Nephron progenitor cell (in vitro differentiated cells): Measurements from ENCODE around the gene FAIM2.

Experiments
- DNase-seq: peaks from one replicate; pipeline ENCODE4 v3.0.0; 2021
- H3K27ac Mint-ChIP-seq: 2 replicates; pipeline ENCODE4 v1.8.0; 2021; ENCODE audit warnings: mild to moderate bottlenecking, moderate library complexity, mixed read lengths
- H3K27me3 Mint-ChIP-seq: 2 replicates; pipeline ENCODE4 v1.8.0; 2021; ENCODE audit warnings: mild to moderate bottlenecking, low read depth, mixed read lengths; ENCODE audit not compliant: poor library complexity
- H3K36me3 Mint-ChIP-seq: 2 replicates; pipeline ENCODE4 v1.8.0; 2021; ENCODE audit warnings: low read depth, mixed read lengths
- H3K4me1 Mint-ChIP-seq: 2 replicates; pipeline ENCODE4 v1.8.0; 2021; ENCODE audit warnings: mixed read lengths
- H3K4me3 Mint-ChIP-seq: 2 replicates; pipeline ENCODE4 v1.8.0; 2021; ENCODE audit warnings: mild to moderate bottlenecking, moderate library complexity, mixed read lengths
- H3K9me3 Mint-ChIP-seq: 2 replicates; pipeline ENCODE4 v1.8.0; 2021; ENCODE audit warnings: mild to moderate bottlenecking, moderate library complexity, mixed read lengths
- TF ChIP-seq, protein P1 (sequence below): fragments of 200-600 bp; sonication (generic); IDR thresholded peaks from 2 replicates; pipeline ENCODE4 v1.5.0; 2021; ENCODE audit warnings: antibody characterized with exemption

The FAIM2 gene

DNA sequence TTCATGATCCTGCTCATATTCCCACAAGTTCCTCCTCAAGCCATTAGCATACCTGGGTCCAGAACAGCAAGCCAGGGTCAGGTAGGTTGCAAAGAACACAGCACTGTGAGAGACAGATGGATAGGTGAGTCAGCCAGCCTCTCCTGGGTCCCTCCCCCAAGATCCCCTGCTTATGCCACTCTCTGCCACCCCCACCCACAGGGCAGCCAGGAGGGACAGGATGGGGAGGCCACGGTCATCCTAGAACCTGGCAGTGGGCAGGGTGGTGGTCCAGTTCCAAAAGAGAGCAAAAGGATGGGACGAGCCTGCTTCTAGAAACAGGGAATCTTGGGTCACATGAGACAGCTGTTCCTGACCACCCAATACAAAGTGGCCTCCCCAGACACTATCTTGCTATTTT lies 12.7 kb downstream of the FAIM2 start:
- H3K4me3 Mint-ChIP-seq: no peak overlapping the region
- no peak overlapping the region for H3K27ac Mint-ChIP-seq
- H3K27me3 Mint-ChIP-seq: peaks cover 16% of the 10 kb centered on the region
- H3K36me3 Mint-ChIP-seq: no peaks in the 10 kb centered on the region
- DNase-seq: no peak
- H3K4me1 Mint-ChIP-seq: peaks cover 77% of the 10 kb centered on the region
- TF ChIP-seq, protein P1, sequence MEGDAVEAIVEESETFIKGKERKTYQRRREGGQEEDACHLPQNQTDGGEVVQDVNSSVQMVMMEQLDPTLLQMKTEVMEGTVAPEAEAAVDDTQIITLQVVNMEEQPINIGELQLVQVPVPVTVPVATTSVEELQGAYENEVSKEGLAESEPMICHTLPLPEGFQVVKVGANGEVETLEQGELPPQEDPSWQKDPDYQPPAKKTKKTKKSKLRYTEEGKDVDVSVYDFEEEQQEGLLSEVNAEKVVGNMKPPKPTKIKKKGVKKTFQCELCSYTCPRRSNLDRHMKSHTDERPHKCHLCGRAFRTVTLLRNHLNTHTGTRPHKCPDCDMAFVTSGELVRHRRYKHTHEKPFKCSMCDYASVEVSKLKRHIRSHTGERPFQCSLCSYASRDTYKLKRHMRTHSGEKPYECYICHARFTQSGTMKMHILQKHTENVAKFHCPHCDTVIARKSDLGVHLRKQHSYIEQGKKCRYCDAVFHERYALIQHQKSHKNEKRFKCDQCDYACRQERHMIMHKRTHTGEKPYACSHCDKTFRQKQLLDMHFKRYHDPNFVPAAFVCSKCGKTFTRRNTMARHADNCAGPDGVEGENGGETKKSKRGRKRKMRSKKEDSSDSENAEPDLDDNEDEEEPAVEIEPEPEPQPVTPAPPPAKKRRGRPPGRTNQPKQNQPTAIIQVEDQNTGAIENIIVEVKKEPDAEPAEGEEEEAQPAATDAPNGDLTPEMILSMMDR: no peak
- H3K9me3 Mint-ChIP-seq: no peaks in the 10 kb centered on the region

DNA sequence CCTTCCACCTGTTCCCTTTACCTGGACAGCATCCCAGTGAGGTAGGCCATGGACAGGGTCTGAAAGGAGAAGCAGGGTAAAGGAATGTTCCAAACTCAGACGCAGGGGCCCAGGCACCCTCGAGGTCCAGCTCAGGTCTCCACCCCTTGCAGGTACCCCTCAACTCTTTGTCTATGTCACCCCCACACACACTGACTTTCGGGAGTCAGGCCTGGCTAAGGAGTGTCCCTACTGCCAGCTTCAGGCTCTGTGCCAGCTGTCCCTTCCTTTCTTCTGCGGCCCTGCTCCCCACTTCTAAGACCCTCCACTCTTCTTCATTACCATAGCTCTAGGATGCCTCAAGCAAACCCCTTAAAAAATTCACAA lies 13.6 kb downstream of the FAIM2 start:
- H3K4me3 Mint-ChIP-seq: no peak overlapping the region
- H3K27me3 Mint-ChIP-seq: peaks cover 18% of the 10 kb centered on the region
- no peak overlapping the region for H3K27ac Mint-ChIP-seq
- peaks cover 77% of the 10 kb centered on the region for H3K4me1 Mint-ChIP-seq
- no peaks in the 10 kb centered on the region for H3K9me3 Mint-ChIP-seq
- no peak for DNase-seq
- TF ChIP-seq, protein P1: no peak
- no peaks in the 10 kb centered on the region for H3K36me3 Mint-ChIP-seq

DNA sequence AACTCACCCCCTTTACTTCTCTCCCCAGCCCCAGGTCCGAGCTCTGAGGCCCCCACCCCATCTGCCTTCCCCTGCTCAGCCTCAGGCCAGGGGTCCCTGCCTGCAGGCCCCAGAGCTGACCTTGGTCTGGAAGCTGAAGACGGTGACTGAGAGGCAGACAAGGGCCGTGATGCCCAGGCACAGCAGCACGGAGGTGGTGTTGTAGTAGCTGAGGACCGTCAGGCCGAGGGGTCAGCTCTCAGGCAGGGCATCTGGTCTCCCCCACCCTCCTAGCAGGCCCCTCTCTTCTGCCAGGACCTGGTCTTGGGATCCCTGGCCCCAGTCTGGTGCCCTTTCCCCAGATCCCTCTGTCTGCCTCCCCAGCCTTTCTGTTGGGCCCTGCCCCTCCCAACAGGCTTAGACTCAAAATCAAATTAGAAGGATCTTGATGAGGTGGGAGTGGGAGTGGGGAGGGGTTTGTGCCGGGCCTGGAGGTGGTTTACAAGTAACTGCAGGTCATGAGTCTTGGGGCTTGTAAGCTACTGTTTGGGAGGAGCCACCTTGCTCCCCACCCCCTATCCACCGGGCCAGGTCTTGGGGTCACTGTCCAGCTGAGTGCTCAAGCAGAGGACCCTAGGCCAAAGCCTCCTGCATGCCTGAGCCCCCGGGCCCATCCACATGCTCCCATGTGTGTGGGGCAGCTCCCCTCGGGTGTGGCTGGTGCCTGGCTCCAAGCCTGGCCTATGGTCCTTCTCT lies 14.2 kb downstream of the FAIM2 start:
- Mint-ChIP-seq H3K4me3 (no peak overlapping the region), H3K27me3 (peaks cover 19% of the 10 kb centered on the region), H3K9me3 (no peaks in the 10 kb centered on the region), H3K27ac (no peak overlapping the region), H3K4me1 (peaks cover 77% of the 10 kb centered on the region), H3K36me3 (no peaks in the 10 kb centered on the region)
- TF ChIP-seq, protein P1: no peak
- no peak for DNase-seq

DNA sequence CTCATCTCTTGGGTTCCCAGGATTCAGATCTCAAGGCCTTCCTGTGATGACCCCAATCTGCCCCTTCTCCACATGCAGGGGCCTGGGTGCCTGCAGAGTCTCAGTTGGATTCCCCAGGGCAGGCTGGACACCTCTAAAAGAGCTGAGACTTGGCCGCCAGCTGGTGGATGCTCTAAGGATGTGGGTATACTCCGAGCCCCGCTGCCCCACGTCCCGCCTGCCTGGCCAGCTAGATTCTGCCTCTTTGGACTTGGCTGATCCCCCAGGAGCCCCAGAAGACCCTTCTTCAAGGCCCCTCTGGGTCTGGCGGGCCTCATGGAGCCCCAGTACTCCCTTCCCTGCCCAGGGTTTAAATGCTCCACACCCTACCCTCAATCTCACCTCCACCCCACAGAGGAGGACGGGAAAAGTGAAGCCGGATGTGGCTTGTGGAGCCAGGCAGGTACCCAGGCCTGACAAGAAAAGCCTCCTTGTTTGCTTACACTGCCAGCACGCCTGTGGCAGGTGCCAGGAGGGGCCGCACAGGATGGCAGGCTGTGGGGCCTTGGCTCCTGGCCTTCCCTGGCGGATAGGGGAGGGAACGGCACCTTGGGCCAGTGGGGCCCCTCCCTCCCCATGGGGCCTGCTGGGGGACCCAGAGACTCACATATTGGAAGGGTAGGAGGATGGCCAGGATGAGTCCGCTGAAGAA lies 15.1 kb downstream of the FAIM2 start:
- Mint-ChIP-seq H3K27me3 (peaks cover 18% of the 10 kb centered on the region), H3K27ac (no peak overlapping the region), H3K4me3 (no peak overlapping the region), H3K4me1 (peaks cover 77% of the 10 kb centered on the region), H3K36me3 (no peaks in the 10 kb centered on the region), H3K9me3 (no peaks in the 10 kb centered on the region)
- no peak for DNase-seq
- TF ChIP-seq, protein P1: no peak

DNA sequence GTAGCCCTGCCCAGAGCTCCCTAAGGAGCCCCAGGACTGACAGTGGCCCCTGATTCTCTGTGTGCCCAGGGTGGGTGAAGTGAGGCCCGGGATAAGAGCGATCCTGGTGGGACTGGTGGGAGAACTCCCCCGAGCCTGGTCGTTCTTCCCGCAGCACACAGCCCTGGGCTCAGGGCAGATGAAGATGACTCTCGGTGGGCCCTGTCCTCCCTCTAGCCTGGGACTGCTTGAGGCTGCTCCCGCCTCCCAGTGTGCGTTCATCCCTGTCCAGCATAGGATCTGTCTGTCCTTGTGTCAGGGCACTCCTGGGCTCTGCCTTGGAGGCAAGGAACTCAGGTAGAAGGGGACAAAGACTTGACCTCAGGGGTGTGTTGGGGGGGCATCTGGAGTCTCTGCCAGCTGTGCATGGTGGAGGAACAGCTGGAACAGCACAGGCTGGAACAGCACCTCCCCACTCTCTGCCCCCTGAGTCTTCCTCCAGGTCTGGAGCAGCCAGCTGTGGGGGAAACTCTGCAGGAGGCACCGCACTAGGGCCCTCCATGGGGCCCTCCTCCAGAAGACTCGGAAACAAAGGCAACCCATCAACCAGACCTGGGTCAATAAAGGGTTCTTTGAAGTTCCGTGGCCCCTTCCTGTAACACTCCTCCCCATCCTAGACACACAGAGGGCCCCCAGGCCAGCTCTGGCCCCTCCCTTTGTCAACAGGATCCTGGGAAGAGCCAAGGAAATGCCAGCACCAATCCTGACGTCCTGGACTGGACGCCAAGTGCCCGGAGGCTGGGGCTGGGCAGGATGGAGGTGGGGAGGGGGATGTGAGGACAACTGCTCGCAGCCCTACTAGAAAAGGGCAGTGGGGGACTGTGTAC lies 15.9 kb downstream of the FAIM2 start:
- DNase-seq: peak; percentile 31
- Mint-ChIP-seq H3K27ac (no peak overlapping the region), H3K4me3 (no peak overlapping the region)

More for the DNA sequence above, 15.9 kb downstream of the FAIM2 start:
- Mint-ChIP-seq H3K9me3 (no peaks in the 10 kb centered on the region), H3K27me3 (peaks cover 13% of the 10 kb centered on the region), H3K4me1 (peaks cover 77% of the 10 kb centered on the region), H3K36me3 (no peaks in the 10 kb centered on the region)
- TF ChIP-seq, protein P1: no peak
